Peyer's patch (tissue), 4 donors: Measurements from ENCODE around the gene AP1S2.

Experiments used
- POLR2A ChIP-seq, 2 donors: fragments of 450-650 bp; IDR thresholded peaks; one replicate each; pipeline ENCODE4 v1.5.1; 2017; ENCODE audit warnings: antibody characterized with exemption in 2 of 2, mild to moderate bottlenecking in 2 of 2, moderate library complexity in 2 of 2
- TF ChIP-seq, protein P1 (sequence below), 6 experiments: fragments of 450-650 bp in 4 of 6; fragments of 200-600 bp in 2 of 6; sonication (generic) in 1 of 6; IDR thresholded peaks; one replicate each; pipeline ENCODE4 v1.5.1; 2017 to 2019; ENCODE audit warnings: antibody characterized with exemption in 6 of 6, mild to moderate bottlenecking in 3 of 6, moderate library complexity in 1 of 6

DNA sequence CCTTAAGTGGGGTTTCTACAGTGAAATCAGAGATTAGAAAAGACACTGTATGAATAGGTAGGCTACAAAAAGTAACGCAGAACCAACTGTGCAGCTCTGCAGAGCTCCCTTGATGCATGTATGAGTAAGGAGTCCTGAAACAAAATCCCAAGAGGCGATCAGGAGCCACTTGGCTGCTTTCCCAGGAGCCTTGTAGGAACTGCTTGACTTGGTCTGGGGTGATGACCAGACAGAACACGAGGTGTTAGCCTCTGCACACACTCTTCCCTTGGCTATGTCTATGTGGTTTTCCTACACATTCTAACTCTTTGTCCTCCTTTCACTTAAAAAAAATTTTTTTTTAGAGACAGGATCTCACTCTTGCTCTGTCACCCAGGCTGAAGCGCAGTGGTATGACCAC, 22.8 kb upstream of the AP1S2 start:
- TF ChIP-seq, protein P1, sequence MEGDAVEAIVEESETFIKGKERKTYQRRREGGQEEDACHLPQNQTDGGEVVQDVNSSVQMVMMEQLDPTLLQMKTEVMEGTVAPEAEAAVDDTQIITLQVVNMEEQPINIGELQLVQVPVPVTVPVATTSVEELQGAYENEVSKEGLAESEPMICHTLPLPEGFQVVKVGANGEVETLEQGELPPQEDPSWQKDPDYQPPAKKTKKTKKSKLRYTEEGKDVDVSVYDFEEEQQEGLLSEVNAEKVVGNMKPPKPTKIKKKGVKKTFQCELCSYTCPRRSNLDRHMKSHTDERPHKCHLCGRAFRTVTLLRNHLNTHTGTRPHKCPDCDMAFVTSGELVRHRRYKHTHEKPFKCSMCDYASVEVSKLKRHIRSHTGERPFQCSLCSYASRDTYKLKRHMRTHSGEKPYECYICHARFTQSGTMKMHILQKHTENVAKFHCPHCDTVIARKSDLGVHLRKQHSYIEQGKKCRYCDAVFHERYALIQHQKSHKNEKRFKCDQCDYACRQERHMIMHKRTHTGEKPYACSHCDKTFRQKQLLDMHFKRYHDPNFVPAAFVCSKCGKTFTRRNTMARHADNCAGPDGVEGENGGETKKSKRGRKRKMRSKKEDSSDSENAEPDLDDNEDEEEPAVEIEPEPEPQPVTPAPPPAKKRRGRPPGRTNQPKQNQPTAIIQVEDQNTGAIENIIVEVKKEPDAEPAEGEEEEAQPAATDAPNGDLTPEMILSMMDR (IDR thresholded peaks at IDR 0.05), result no peak
- TF ChIP-seq POLR2A (IDR thresholded peaks at IDR 0.05), result no peak
